CD8-positive, alpha-beta memory T cell (primary cell): ENCODE data around the gene PRSS12. TPM values are rescaled to one million over a fixed set of nuclear protein-coding genes. Genes with fewer than 3 reads are reported as not detected.
A peak's percentile ranks its signal among the peaks of the same experiment; 100 is the strongest.

Source experiments
- CTCF ChIA-PET: fragments of 350-600 bp; sonication (Branson Sonifier 250); formaldehyde crosslinking; loops from one replicate; lab custom pipeline; 2021; ENCODE audit warnings: antibody characterized with exemption; lab: Charles Lee
- POLR2A ChIA-PET: fragments of 350-600 bp; sonication (Branson Sonifier 250); formaldehyde crosslinking; loops from one replicate; lab custom pipeline; 2021; ENCODE audit warnings: antibody characterized with exemption; lab: Charles Lee
- DNase-seq, 5 donors: peaks; one replicate each; pipeline versions ENCODE4 v3.0.0 to v3.0.0-alpha.2; 2020 to 2022; ENCODE audit warnings: mixed read lengths in 1 of 5
- H3K27ac ChIP-seq: one replicate; pipeline ENCODE4 v1.7.0; 2013; ENCODE audit warnings: low read depth, mild to moderate bottlenecking, low read length, moderate library complexity
- H3K27me3 ChIP-seq: 2 replicates; pipeline ENCODE4 v1.7.0; 2013; ENCODE audit warnings: low read length, mild to moderate bottlenecking; ENCODE audit not compliant: insufficient read depth, poor library complexity, severe bottlenecking
- H3K36me3 ChIP-seq: 2 replicates; pipeline ENCODE4 v1.7.0; 2013; ENCODE audit warnings: mild to moderate bottlenecking, low read length, moderate library complexity; ENCODE audit not compliant: insufficient read depth
- H3K4me1 ChIP-seq: 2 replicates; pipeline ENCODE4 v1.7.0; 2013; ENCODE audit warnings: mild to moderate bottlenecking, low read length, moderate library complexity; ENCODE audit not compliant: insufficient read depth
- H3K4me3 ChIP-seq: 2 replicates; pipeline ENCODE4 v1.7.0; 2013; ENCODE audit warnings: mild to moderate bottlenecking, low read length
- H3K9me3 ChIP-seq: 2 replicates; pipeline ENCODE4 v1.7.0; 2013; ENCODE audit warnings: mild to moderate bottlenecking, low read length
- H3K27ac Mint-ChIP-seq, 8 donors: one replicate each; pipeline ENCODE4 v1.8.0; 2020 to 2021; ENCODE audit warnings: mixed read lengths in 8 of 8, mild to moderate bottlenecking in 6 of 8, inconsistent platforms in 3 of 8, moderate library complexity in 3 of 8
- H3K27me3 Mint-ChIP-seq, 2 donors: one replicate each; pipeline ENCODE4 v1.8.0; 2020 to 2021; ENCODE audit warnings: mixed read lengths in 2 of 2, mild to moderate bottlenecking in 1 of 2, moderate library complexity in 1 of 2
- H3K36me3 Mint-ChIP-seq, 3 donors: one replicate each; pipeline ENCODE4 v1.8.0; 2020 to 2021; ENCODE audit warnings: mixed read lengths in 3 of 3, inconsistent platforms in 1 of 3, mild to moderate bottlenecking in 1 of 3
- H3K4me1 Mint-ChIP-seq, 3 donors: one replicate each; pipeline ENCODE4 v1.8.0; 2020 to 2021; ENCODE audit warnings: mixed read lengths in 3 of 3, inconsistent platforms in 1 of 3, mild to moderate bottlenecking in 1 of 3
- H3K4me3 Mint-ChIP-seq, 7 donors: one replicate each; pipeline ENCODE4 v1.8.0; 2020 to 2021; ENCODE audit warnings: mixed read lengths in 7 of 7, mild to moderate bottlenecking in 6 of 7, moderate library complexity in 4 of 7, inconsistent platforms in 2 of 7
- H3K9me3 Mint-ChIP-seq, 5 donors: one replicate each; pipeline ENCODE4 v1.8.0; 2020 to 2022; ENCODE audit warnings: mixed read lengths in 5 of 5, mild to moderate bottlenecking in 3 of 5, moderate library complexity in 2 of 5, inconsistent platforms in 1 of 5
- polyA plus RNA-seq: library from polyadenylated mRNA; unstranded; fragments of 300-500 nt; fragmentation: Illumina TruSeq; gene quantifications from one replicate; pipeline ENCODE4 v1.2.3, GENCODE V29; 2021
- total RNA-seq, 2 experiments: library from RNA; stranded (reverse); gene quantifications; one replicate each; pipeline ENCODE4 v1.2.3, GENCODE V29; 2021

PRSS12 gene
- total and polyA plus RNA-seq, 3 experiments from 2014 or later = not detected

DNA sequence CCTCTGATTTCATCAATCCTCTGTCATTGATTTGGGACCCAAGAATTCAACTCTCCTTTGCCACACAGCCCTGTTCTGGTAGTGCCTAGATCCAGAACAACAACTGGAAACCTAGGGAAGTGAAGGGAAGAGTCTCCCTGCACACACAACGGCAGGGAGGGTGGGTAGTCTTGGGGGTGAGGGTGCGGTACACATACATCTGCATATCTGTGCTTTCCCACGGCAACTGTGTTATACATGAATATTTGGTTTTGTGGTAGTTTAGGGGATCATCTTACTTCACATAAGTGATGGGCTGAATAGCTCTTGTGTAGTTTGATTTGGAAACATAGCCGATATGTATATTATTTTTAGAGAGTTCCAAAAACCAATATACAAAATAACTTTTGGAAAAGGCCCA is 3.3 kb upstream of the PRSS12 start:
- Histone ChIP-seq H3K4me1 (peaks cover 8% of the 10 kb centered on the region), H3K36me3 (no peaks in the 10 kb centered on the region), H3K27ac (no peak overlapping the region), H3K27me3 (peaks cover 21% of the 10 kb centered on the region), H3K9me3 (no peaks in the 10 kb centered on the region), H3K4me3 (no peak overlapping the region)
- Mint-ChIP-seq H3K27ac (no peak overlapping the region), H3K36me3 (no peaks in the 10 kb centered on the region), H3K4me3 (no peak overlapping the region), H3K27me3 (peaks cover 53 to 81% of the 10 kb centered on the region in 2 donors), H3K4me1 (peaks cover 15 to 18% (median 15%) of the 10 kb centered on the region in 3 donors), H3K9me3 (peaks cover 0 to 3% (median 0%) of the 10 kb centered on the region in 5 donors)
- DNase-seq = no peak
- POLR2A ChIA-PET = no interaction called here
- CTCF ChIA-PET = no interaction called here

- H3K36me3 ChIP-seq = no peaks in the 10 kb centered on the region
- H3K4me1 ChIP-seq = peaks cover 8% of the 10 kb centered on the region
- no peak for DNase-seq
- no peak overlapping the region for H3K27ac Mint-ChIP-seq
- H3K4me3 ChIP-seq = no peak overlapping the region
- no peaks in the 10 kb centered on the region for H3K36me3 Mint-ChIP-seq
- peaks cover 15 to 22% (median 15%) of the 10 kb centered on the region in 3 donors for H3K4me1 Mint-ChIP-seq
- H3K27me3 Mint-ChIP-seq = peaks cover 61 to 83% of the 10 kb centered on the region in 2 donors
- peaks cover 21% of the 10 kb centered on the region for H3K27me3 ChIP-seq
- ChIA-PET CTCF (no interaction called here), POLR2A (no interaction called here)
- no peak overlapping the region for H3K27ac ChIP-seq
- H3K4me3 Mint-ChIP-seq = no peak overlapping the region
- peaks cover 0 to 3% (median 0%) of the 10 kb centered on the region in 5 donors for H3K9me3 Mint-ChIP-seq
- H3K9me3 ChIP-seq = no peaks in the 10 kb centered on the region
These were observed 2.1 kb upstream of the PRSS12 start for GRCh38 chr4:118354913-118355312.

DNA sequence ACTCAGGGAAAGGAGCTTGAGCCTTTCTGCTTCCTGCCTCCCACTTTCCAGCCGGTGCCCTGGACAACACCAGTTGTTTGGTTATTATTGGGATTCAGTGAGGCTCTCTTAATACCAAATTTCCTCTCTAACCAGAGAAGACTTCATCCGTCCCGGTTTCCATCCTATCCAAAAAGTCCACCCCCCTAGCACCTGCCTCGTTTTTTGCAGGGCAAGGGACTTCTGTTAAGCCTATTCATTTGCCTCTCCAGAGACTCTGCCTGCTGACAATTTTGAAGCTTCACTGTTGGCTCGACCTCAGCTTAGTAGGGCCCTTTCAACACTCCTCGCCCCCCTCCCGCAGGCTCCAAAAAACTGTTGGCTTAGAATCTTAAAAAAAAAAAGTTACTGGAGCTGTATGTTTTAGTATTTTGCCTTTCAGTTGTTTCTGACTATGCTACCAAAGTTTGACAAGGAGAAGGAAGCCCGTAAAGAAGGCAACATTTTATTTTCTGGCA is 779 bp upstream of the PRSS12 start:
- Histone ChIP-seq H3K4me1 (peaks cover 8% of the 10 kb centered on the region), H3K9me3 (no peaks in the 10 kb centered on the region), H3K36me3 (no peaks in the 10 kb centered on the region), H3K27me3 (peaks cover 21% of the 10 kb centered on the region), H3K4me3 (peak overlapping the region; percentile 3), H3K27ac (no peak overlapping the region)
- H3K27ac Mint-ChIP-seq = peak overlapping the region in 1 of 8 donors; percentile 61
- ChIA-PET CTCF (interaction anchor here (0.8 to 1.7 kb wide), 8 partner anchors 9 to 124 kb away, joined by 3 to 4 read pairs (median 3); no protein-coding TSS in a partner anchor), POLR2A (no interaction called here)
- H3K9me3 Mint-ChIP-seq = peaks cover 0 to 3% (median 0%) of the 10 kb centered on the region in 5 donors
- H3K36me3 Mint-ChIP-seq = no peaks in the 10 kb centered on the region
- H3K4me1 Mint-ChIP-seq = peaks cover 15 to 22% (median 15%) of the 10 kb centered on the region in 3 donors
- no peak for DNase-seq
- H3K4me3 Mint-ChIP-seq = peak overlapping the region; percentile 32 to 87 (median 78)
- H3K27me3 Mint-ChIP-seq = peaks cover 64 to 83% of the 10 kb centered on the region in 2 donors

- Mint-ChIP-seq H3K27ac (peak overlapping the region in 2 of 8 donors; percentile 42 to 74), H3K4me3 (peak overlapping the region; percentile 4 to 81 (median 67)), H3K4me1 (peaks cover 15 to 22% (median 15%) of the 10 kb centered on the region in 3 donors), H3K9me3 (peaks cover 0 to 3% (median 0%) of the 10 kb centered on the region in 5 donors), H3K27me3 (peaks cover 58 to 81% of the 10 kb centered on the region in 2 donors), H3K36me3 (no peaks in the 10 kb centered on the region)
- H3K4me3 ChIP-seq = no peak overlapping the region
- ChIA-PET CTCF (interaction anchor here (0.6 to 1.7 kb wide), 7 partner anchors 11 to 1703 kb away, joined by 3 to 4 read pairs (median 3); no protein-coding TSS in a partner anchor), POLR2A (interaction anchor here (0.9 kb wide), 1 partner anchor 74 kb away, joined by 3 read pairs; no protein-coding TSS in a partner anchor)
- H3K9me3 ChIP-seq = no peaks in the 10 kb centered on the region
- DNase-seq = peak in 2 of 5 donors; percentile 7 to 44
- H3K27me3 ChIP-seq = peaks cover 21% of the 10 kb centered on the region
- no peak overlapping the region for H3K27ac ChIP-seq
- H3K4me1 ChIP-seq = peaks cover 8% of the 10 kb centered on the region
- no peaks in the 10 kb centered on the region for H3K36me3 ChIP-seq
These were observed 664 bp downstream of the PRSS12 start for GRCh38 chr4:118351851-118352827.

DNA sequence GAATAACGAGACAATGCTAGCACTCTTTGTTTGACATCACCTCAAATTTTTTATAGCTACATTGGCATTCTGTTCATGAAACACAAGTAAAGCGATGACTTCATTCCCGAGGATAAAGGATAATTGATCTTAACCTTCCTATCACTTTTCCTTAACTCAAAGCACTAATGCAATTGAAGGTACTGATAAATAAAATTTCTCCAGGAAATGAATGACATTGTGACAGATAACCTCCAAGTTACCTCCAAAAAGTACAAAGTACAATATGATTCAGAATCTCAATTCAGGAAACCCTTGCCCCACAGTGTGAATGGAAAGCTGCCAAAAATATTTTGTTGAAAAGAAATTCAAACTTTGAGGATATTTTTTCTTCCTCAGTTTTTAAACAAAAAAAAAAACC is 1.8 kb downstream of the PRSS12 start:
- Mint-ChIP-seq H3K27me3 (peaks cover 56 to 74% of the 10 kb centered on the region in 2 donors), H3K9me3 (peaks cover 0 to 3% (median 0%) of the 10 kb centered on the region in 5 donors), H3K36me3 (no peaks in the 10 kb centered on the region), H3K4me3 (no peak overlapping the region), H3K4me1 (peaks cover 15 to 22% (median 15%) of the 10 kb centered on the region in 3 donors), H3K27ac (peak overlapping the region in 1 of 8 donors; percentile 15)
- Histone ChIP-seq H3K9me3 (no peaks in the 10 kb centered on the region), H3K36me3 (no peaks in the 10 kb centered on the region), H3K4me3 (no peak overlapping the region), H3K27ac (no peak overlapping the region), H3K4me1 (peaks cover 8% of the 10 kb centered on the region), H3K27me3 (peaks cover 21% of the 10 kb centered on the region)
- DNase-seq = no peak
- ChIA-PET POLR2A (no interaction called here), CTCF (no interaction called here)

DNA sequence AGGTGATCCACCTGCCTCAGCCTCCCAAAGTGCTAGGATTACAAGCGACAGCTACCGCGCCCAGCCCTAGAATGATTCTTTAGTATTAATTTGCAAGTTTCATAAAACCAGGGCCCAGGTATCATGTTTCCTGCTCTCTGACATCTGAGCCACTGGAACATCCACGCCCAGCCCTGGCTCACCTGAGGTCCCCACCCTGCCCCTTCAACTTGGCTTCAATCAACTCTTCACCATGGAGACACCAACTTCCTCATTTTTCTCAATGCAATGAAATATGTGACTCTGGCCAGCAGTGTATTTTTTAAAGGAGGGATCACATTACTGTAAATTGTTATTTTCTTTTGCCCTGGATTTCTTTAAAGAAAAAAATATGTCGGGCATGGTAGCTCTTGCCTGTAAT is 3.9 kb downstream of the PRSS12 start:
- H3K27me3 ChIP-seq = peaks cover 10% of the 10 kb centered on the region
- no peak overlapping the region for H3K27ac ChIP-seq
- no peaks in the 10 kb centered on the region for H3K36me3 ChIP-seq
- Mint-ChIP-seq H3K36me3 (no peaks in the 10 kb centered on the region), H3K4me3 (no peak overlapping the region), H3K27ac (no peak overlapping the region), H3K27me3 (peaks cover 37 to 65% of the 10 kb centered on the region in 2 donors), H3K9me3 (peaks cover 0 to 3% (median 0%) of the 10 kb centered on the region in 5 donors), H3K4me1 (peaks cover 15 to 22% (median 15%) of the 10 kb centered on the region in 3 donors)
- ChIA-PET CTCF (no interaction called here), POLR2A (no interaction called here)
- H3K9me3 ChIP-seq = no peaks in the 10 kb centered on the region
- H3K4me1 ChIP-seq = peaks cover 7% of the 10 kb centered on the region
- no peak for DNase-seq
- H3K4me3 ChIP-seq = no peak overlapping the region

GRCh38 chr4:118346495-118346894 is 6.3 kb downstream of the PRSS12 start:
- Mint-ChIP-seq H3K4me3 (no peak overlapping the region), H3K9me3 (no peaks in the 10 kb centered on the region), H3K27me3 (peaks cover 24 to 56% of the 10 kb centered on the region in 2 donors), H3K36me3 (no peaks in the 10 kb centered on the region), H3K27ac (peak overlapping the region in 1 of 8 donors; percentile 67), H3K4me1 (peaks cover under 1 to 7% (median 2%) of the 10 kb centered on the region in 3 donors)
- DNase-seq = no peak
- Histone ChIP-seq H3K27ac (no peak overlapping the region), H3K4me1 (no peaks in the 10 kb centered on the region), H3K27me3 (peaks cover 4% of the 10 kb centered on the region), H3K4me3 (no peak overlapping the region), H3K36me3 (no peaks in the 10 kb centered on the region), H3K9me3 (no peaks in the 10 kb centered on the region)
- ChIA-PET CTCF (no interaction called here), POLR2A (no interaction called here)
